Epithelial cell of esophagus (primary cell): ENCODE measurements around the gene SLIT2.

Source experiments
- DNase-seq: peaks from one replicate; pipeline ENCODE4 v3.0.0; 2010; ENCODE audit warnings: low read depth
- H3K4me3 ChIP-seq: 2 replicates; pipeline ENCODE4 v1.5.1; 2011; ENCODE audit warnings: mild to moderate bottlenecking, low read length, control low read depth
- TF ChIP-seq, protein P1 (sequence below): IDR thresholded peaks from 2 replicates; pipeline ENCODE4 v1.5.1; 2011; ENCODE audit warnings: low read depth, mild to moderate bottlenecking, low read length, control low read depth, inconsistent platforms; ENCODE audit not compliant: insufficient read depth; ENCODE audit errors: missing control alignments

Gene SLIT2

DNA sequence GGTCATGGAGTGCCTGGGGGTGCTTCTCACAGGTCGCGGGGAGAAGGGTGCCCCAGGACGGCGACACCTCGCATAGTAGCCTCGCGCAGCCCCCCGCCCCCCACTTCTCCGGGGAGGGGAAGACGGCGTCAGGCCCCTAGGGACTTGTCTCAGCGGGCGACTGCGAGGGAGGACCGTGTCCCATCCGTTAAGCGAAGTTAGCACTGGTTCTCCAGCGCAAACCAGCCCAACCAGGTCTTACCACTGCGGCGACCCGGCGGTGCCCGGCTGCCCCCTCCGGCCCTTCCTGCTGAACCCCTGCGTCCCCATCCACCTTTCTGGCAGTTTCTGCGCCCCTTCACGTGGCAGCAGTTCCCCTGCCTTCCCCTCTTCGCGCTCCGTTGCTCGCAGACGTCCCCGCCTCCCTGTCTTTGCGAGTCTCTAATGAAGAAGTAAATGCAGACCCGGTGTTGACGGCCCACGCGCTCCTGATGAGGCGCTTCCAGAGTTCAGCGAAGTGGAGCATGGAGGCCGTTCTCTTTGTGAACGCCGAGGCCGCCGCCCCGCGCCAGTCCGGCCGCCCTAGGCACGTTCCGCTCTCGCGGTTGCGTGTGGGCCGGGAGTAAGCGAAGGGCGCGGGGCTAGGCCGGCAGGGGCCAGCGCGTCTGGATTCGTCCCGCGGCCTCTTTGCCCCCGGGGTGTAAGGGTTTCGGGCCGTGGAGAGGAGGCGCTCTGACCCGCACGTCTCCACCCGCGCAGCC lies 3.0 kb downstream of the SLIT2 start:
- peak overlapping the region; percentile 56 for H3K4me3 ChIP-seq
- TF ChIP-seq, protein P1, sequence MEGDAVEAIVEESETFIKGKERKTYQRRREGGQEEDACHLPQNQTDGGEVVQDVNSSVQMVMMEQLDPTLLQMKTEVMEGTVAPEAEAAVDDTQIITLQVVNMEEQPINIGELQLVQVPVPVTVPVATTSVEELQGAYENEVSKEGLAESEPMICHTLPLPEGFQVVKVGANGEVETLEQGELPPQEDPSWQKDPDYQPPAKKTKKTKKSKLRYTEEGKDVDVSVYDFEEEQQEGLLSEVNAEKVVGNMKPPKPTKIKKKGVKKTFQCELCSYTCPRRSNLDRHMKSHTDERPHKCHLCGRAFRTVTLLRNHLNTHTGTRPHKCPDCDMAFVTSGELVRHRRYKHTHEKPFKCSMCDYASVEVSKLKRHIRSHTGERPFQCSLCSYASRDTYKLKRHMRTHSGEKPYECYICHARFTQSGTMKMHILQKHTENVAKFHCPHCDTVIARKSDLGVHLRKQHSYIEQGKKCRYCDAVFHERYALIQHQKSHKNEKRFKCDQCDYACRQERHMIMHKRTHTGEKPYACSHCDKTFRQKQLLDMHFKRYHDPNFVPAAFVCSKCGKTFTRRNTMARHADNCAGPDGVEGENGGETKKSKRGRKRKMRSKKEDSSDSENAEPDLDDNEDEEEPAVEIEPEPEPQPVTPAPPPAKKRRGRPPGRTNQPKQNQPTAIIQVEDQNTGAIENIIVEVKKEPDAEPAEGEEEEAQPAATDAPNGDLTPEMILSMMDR, result no peak
- DNase-seq, result peak; percentile 23

- no peak for DNase-seq
- TF ChIP-seq, protein P1, result no peak
- no peak overlapping the region for H3K4me3 ChIP-seq
These were observed 3.5 kb downstream of the SLIT2 start for GRCh38 chr4:20255251-20255586.

DNA sequence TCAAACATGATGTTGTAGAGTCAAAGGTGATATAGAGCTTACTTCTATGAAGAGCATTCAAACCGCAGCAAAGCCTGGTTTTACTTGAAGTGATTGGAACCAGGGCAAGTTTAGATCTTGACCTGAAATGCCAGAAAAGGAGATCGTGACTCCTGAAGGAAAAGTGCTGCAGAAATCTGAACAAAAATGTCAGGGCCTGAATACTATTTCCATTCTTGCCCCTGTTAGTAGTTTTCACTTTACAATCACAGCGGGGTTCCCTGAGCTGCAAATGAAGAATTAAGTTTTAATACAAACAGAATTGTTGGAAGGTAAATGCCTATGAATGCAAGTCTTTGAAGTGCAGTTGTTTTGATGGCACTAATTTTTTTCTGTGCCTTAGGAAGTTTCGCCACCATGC lies 4.1 kb downstream of the SLIT2 start:
- no peak overlapping the region for H3K4me3 ChIP-seq
- TF ChIP-seq, protein P1, result no peak
- DNase-seq, result no peak

- DNase-seq, result no peak
- TF ChIP-seq, protein P1, result no peak
- no peak overlapping the region for H3K4me3 ChIP-seq
These were observed 4.7 kb downstream of the SLIT2 start for GRCh38 chr4:20256381-20256881.

GRCh38 chr4:20259707-20260106 lies 8.0 kb downstream of the SLIT2 start:
- TF ChIP-seq, protein P1, result no peak
- H3K4me3 ChIP-seq, result no peak overlapping the region
- no peak for DNase-seq

- DNase-seq, result no peak
- H3K4me3 ChIP-seq, result no peak overlapping the region
- TF ChIP-seq, protein P1, result no peak
These were observed 9.1 kb downstream of the SLIT2 start for GRCh38 chr4:20260821-20261220.

- TF ChIP-seq, protein P1, result no peak
- DNase-seq, result peak; percentile 46
- H3K4me3 ChIP-seq, result no peak overlapping the region
These were observed 10.5 kb downstream of the SLIT2 start for GRCh38 chr4:20262221-20262620.
